Upper lobe of left lung (tissue), 4 donors: Measurements from ENCODE around the gene NARF.

Source experiments
- CTCF ChIP-seq, 6 experiments: fragments of 450-650 bp in 4 of 6; fragments of 200-600 bp in 2 of 6; sonication (generic) in 2 of 6; IDR thresholded peaks; one replicate each; pipeline ENCODE4 v1.5.1; 2016 to 2019; ENCODE audit warnings: antibody characterized with exemption in 6 of 6
- EP300 ChIP-seq, 4 donors: sonication (generic); formaldehyde crosslinking; IDR thresholded peaks; one replicate each; pipeline ENCODE4 v1.5.1; 2017; ENCODE audit warnings: antibody characterized with exemption in 4 of 4, control low read depth in 2 of 4

GRCh38 chr17:82443465-82444283 lies 14.9 kb upstream of the NARF start:
- TF ChIP-seq CTCF (IDR thresholded peaks at IDR 0.05) (no peak), EP300 (IDR thresholded peaks at IDR 0.05) (no peak)
